ENCODE data around the gene GZMA.

The GZMA gene

DNA sequence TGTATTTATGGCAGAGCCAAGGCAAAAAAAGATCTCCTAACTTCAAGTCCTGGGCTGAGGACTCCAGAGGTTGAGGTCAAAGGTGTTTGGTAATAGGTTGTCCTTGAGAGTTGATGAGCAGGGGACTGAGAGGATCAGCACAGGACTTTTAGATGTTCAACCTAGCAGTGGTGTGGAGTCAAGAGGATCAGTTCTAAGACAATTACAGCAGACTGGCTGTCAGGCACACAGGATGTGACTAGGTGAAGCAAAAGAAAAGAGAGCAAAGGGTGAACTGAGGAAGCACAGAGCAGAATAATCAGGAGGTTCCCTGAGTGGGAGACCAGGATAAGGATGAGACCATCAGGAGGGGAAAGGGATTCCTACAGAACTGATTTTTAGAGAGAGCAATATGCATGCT, 10.9 kb downstream of the GZMA start:
- no peak for DNase-seq

DNA sequence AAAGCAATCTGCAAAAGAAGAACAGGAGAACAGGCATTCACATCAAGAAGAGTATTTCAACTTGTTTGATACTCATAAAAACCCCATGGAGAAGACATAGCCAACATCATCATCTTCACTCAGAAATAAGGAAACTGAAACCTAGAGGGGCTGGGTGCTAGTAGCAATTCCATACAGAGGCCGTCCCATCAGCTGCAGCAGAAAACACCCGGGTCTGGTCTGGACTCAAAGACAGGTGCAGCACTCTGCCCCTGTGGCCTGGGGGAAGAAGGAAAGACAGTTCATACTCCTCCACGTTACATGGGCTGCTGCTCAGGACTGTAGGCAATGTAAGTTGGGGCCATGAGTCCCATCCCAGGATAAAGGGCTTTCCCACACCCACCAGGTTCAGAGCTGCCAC, 11.6 kb downstream of the GZMA start:
- no peak for DNase-seq

DNA sequence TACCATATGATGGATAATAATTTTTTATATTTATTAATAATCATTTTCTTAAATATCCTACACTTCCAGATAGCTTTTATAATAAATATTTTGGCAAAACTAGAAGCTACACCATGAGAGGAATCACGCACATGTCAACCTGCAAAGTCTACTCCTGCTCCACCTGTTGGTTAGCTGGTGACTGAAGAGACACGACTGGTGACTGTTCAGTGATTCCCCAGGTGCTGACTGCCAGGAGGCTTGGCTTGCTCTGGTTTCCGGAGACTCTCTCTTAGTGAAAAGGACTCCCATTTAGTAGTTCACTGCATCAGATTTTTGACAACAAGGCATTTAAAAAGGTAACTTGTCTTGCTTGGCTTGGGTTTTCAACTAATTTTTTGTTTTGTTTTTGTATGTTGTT, 20.9 kb downstream of the GZMA start:
- no peak for DNase-seq

DNA sequence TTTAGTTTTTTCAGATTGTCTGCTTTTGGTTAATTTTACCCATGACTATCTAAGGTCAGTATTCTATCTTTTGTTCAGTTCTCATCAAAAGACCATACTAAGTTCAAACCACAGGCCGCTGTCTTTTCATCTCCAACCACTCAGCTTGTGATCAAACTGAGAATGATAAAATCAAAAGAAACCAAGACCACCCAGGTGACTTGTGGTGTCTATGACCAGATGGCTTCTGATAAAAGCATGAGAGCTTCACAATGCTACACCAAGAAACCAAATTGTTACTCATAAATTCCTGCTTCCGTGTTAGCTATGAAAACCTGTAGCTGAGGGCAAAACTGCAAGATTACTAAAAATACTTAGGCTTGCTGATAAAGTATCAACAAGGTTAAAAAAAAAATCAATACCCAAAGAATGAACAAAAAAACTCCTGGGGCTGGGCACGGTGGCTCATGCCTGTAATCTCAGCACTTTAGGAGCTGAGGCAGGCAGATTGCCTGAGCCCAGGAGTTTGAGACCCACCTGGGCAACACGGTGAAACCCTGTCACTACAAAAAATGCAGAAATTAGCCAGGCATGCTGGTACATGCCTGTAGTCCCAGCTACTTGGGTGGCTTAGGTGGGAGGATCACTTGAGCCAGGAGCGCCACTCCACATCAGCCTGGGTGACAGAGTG, 31.7 kb downstream of the GZMA start:
- DNase-seq: no peak

DNA sequence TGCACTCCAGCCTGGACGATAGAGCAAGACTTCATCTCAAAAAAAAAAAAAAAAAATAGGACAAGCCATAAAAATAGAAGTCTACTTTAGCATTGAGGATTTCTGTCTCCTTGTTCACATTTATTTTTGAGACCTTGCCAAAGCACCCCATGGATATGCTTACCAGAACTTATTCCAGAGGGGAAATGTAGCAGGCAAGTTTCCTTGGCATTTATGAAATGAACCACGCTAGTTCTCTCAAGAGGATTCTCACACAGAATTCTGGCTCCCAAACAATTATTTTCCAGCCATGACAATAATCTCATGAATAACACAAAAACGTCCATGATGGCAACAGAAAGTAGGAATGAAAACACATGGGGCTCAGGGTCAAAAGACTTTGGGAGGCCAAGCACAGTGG, 34.1 kb downstream of the GZMA start:
- no peak for DNase-seq

DNA sequence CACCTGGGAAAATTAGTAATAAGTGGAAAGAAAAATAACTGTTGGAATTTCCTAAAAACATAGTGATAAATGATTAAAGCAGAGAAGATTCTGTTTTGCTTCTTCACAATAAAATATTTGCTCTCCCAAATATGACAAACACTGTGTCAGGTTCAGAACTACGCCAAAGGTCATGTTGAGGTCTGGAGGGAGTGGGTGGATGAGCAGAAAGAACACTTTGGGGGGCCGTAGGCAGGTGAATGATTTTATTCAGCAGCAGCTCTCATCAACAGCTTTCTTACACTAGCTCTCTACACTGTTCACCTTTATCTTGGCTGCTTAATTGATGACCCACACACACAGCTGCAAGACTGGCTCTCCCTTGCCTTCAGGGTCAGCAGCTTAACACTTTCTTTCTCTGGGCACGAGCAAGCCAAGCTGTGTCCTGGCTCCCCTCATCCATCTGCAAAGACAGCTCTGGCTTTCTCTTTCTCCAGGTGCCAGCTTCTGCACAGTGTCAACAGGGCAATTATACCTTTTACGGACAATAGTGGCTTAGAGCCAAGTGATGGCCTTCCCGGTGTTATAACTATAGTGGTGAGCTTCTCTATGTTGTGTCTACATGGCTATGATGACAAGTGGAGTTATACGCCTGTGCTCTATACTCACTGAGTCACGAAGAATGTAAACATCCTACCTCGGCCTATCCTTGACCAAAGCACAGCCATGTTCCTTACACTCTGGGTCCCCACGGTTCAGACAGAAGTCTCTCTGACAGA, 38.6 kb downstream of the GZMA start:
- no peak for DNase-seq

DNA sequence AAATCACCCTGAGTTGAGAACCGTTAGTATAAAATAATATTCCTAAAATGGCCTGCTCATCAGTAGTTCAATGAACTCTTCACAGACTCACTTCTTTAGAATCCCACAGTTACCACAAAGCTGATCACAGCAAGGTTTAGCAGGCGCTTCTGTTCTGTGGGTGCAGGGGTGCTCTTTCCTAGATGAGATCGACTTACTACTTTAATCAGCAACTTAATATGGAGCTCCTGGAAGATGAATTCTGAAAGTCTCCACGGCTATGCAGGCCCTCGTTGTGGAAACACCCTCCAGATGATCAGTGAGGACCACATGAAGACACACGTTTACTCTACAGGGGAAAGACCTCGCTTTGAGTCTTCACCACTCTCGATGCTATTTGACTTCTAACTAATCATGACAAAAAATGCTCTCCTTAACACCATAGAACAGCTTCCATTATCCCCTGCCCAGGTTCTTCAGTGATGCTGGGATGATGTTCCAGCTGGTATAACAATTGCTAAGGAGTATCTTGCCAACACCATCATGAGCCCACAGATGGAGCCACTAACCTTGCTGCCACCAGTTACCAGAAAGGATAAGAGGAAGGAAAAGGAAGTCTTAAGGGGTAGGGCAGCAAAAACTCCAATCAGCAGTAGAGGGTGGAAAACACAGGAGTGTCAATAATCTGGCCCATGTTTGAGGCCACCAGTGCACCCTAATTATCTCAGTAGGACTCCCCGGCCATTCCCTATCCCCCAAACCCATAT, 39.7 kb downstream of the GZMA start:
- no peak for DNase-seq

DNA sequence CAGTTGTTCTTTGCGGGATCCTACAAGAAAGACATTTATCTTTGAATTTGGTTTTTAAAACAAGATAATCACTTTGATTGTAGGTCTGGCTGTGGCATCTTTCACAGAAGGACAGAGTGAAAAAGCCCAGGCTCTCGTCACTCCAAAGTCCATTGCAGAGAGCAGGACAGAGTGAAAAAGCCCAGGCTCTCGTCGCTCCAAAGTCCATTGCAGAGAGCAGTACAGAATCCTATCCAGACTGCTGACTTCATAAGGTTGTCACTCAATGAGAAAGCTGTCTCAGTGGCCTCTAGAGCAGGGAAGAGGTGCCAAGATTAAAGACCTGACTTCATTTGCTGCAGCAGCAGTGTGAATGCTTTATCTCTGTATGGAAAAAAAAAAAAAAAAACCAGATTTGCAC, 41.2 kb downstream of the GZMA start:
- no peak for DNase-seq

DNA sequence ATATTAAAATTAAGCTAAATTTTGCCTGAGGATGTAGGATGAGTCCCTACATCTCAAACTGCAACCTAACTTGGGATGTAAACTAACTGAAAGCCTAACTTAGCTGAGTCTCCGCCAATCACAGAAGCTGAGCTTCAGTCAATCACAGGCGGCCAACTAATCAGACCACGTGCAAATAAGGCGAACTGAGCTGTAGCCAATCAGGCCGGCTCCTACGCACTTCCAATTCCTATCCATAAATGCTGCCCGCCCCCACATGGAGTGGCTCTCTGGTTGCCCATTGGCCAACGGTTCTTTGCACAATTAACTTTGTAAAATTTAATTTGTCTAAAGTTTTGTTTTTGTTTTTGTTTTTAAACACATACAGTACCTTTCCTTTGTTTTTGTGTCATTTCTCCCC, 43.6 kb downstream of the GZMA start:
- no peak for DNase-seq

DNA sequence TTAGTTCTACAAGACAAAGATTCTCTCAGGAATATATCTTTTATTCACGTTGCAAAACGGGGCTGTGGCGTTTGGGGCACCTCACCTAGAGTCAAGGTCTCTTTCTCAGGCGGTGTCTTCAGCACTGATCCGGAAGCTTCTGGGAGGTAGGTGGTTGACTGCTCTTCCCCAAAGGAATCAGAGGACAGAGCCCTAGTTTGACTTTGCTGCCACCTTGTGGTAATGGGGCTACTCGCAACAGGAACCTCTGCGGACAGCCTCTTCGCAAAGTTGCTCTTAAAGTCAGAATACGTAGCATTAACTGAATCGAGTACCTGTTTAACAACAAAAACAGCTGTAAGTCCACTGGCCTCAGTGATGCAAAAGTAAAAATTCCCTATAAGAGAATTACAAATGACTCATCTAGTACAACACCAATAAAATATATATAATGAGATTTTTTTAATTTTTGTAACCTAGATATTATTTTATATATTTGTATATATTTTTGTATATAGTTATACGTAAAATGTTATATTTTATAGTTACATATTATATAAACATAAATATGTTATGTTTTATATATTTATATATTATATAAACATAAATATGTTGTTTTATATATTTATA, 44.2 kb downstream of the GZMA start:
- DNase-seq: peak; percentile 87

DNA sequence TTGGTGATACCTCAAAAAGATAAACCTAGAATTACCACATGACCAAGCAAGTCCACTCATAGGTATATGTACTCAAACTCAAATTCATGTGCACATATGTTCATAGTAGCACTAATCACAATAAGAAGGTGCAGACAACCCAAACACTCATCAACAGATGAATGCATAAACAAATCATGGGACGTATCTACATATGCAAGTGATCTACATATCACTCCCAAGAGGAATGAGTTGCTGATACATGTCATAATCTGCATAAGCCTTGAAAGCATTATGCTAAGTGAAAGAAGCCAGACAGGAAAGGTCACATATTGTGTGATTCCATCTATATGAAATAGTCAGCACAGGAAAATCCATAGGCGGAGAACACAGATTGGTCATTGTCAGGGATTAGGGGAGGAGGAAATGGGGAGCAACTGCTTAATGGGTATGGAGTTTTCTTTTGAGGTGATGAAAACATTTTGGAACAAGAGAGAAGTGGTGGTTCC, 46.9 kb downstream of the GZMA start:
- DNase-seq: no peak

DNA sequence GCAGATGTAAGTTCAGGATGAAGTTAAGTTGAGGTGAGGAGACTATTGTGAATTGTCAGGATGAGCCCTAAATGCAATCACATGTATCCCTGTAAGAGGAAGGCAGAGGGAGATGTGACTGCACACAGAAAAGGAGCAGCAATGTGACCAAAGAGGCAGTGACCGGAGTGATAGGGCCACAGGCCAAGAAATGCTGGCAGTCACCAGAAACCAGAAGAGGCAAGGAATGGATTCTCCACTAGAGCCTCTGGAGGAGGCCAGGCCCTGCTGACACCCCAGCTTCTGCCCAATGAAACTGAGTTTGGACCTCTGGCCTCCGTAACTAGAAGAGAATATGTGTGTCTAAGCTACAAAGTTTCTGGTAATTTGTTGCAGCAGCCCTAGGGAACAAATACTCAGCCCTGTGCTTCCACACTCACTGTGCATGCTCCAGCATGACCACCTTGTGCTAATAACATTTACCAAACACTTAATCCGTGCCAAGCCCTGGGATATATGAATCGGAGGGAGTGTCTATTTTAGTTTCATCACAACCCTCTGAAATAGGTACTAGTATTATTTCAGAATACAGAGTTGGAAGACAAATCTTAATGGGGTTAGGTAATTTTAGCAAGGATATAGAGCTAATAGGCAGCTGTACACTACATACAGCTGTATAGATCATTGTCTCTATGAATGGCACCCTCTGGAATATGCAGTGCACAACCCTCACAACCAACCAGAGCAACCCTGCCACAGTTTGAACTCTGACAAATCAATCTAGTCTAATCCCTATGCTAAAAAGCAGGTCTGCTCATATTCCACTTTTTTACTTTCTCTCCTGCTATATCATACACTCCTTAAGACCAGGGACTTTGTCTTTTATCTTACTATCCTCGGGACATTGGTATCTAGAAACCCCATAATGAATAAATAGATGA, 49.7 kb downstream of the GZMA start:
- DNase-seq: no peak

DNA sequence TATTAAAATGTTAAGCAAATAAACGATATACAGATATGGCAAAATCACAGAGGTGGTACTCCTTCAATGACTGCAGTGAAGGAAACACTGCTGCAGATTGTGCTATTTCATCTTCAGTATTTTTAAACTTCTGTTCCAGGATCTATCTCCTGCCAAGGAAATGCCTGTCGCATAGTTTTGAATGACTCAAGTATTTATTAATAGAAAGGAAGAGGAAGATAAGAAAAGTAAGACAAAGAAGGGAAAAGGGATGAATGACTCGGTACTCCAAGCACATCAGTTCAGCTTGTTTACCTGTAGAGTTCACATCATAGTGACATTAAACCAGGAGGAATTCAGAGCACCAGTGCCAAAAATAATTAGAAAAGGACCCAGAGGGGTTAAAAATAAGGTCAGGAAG, 52.4 kb downstream of the GZMA start:
- DNase-seq: peak; percentile 44

All from kidney glomerular epithelial cell (primary cell).